AG04450 (cell line): Measurements from ENCODE around the gene ERFL. TPM values are rescaled to one million over a fixed set of nuclear protein-coding genes. Genes with fewer than 3 reads are reported as not detected.

Experiments
- CTCF ChIA-PET: fragments of 300-600, 350-600 bp; formaldehyde crosslinking; extraction: SDS; loops from one replicate; lab custom pipeline; 2022; ENCODE audit warnings: antibody characterized with exemption, inconsistent platforms; lab: Charles Lee
- POLR2A ChIA-PET: fragments of 350-600 bp; formaldehyde crosslinking; extraction: SDS; loops from one replicate; lab custom pipeline; 2021; ENCODE audit warnings: antibody characterized with exemption, inconsistent platforms; lab: Yijun Ruan, JAX
- DNase-seq: peaks from one replicate; pipeline ENCODE4 v3.0.0-alpha.2; 2011; ENCODE audit warnings: low read depth, low spot score
- H3K27ac ChIP-seq: one replicate; pipeline ENCODE4 v1.5.1; 2012; ENCODE audit warnings: low read depth, low read length, control low read depth
- H3K27me3 ChIP-seq: one replicate; pipeline ENCODE4 v1.6.0; 2012; ENCODE audit warnings: low read length; ENCODE audit not compliant: control insufficient read depth, insufficient read depth
- H3K4me3 ChIP-seq: 2 replicates; pipeline ENCODE4 v1.5.1; 2011; ENCODE audit warnings: mild to moderate bottlenecking, low read depth, low read length, control low read depth
- H3K9me3 ChIP-seq: 2 replicates; pipeline ENCODE4 v1.5.1; 2012; ENCODE audit warnings: low read length; ENCODE audit not compliant: control insufficient read depth, insufficient read depth
- CTCF ChIP-seq: IDR thresholded peaks from 2 replicates; pipeline ENCODE4 v1.5.1; 2011; ENCODE audit warnings: low read depth, low read length, control low read depth, inconsistent platforms
- polyA plus RNA-seq: library from polyadenylated mRNA; depleted of rRNA; stranded (reverse); fragments of >200 nt; gene quantifications from 2 replicates; pipeline ENCODE4 v1.2.3, GENCODE V29; 2011

The ERFL gene
- polyA plus RNA-seq, 1 experiment: not detected

DNA sequence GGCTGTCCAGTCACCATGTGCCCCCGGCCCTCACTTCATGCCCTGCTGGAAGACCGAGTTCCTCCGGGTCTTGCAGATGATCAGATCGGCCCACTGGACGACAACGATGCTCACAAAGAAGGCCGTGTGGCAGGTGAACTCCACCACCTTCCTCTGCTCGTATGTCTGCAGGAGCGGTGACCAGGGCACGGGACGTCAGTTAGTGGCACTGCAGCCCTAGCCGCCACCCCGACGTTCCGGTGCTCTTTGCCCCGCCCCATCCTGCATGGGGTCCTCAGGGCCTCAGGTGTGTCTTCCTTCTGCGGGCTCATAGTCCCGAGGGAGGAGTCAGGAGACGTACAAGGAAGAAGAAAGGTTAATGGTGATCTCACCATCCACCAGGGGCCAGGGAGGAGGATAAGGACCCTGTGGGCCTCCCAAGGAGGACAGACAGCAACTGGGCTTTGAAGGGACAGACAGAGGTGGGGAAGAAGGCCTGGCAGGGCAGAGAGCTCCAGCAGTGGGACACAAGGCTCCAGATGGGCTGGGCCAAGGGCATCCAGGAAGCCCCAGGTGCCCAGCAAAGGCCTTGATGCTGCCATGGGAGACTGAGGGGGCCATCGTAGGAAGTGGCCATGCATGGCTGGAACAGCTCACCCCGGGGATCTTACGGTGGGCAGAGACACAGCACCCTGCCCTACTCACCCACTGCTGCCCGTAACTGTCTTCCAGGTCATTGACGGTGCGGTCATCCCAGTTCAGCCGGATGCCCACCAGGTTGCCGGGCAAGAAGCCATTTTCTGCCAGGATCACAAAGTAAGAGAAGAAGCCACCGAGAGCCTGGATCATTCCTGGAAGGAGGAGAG lies 40.7 kb upstream of the ERFL start:
- DNase-seq: no peak
- no peak overlapping the region for H3K4me3 ChIP-seq
- ChIA-PET CTCF (no interaction called here), POLR2A (no interaction called here)
- peaks cover 16% of the 10 kb centered on the region for H3K27me3 ChIP-seq
- TF ChIP-seq CTCF: no peak
- H3K27ac ChIP-seq: no peak overlapping the region
- no peaks in the 10 kb centered on the region; the same call in 1 of the 2 replicates for H3K9me3 ChIP-seq

GRCh38 chr19:41967054-41967783 lies 39.0 kb upstream of the ERFL start:
- TF ChIP-seq CTCF: no peak
- CTCF ChIA-PET: no interaction called here
- Histone ChIP-seq H3K27ac (no peak overlapping the region), H3K9me3 (no peaks in the 10 kb centered on the region; the same call in 1 of the 2 replicates), H3K27me3 (peaks cover 13% of the 10 kb centered on the region), H3K4me3 (no peak overlapping the region)
- DNase-seq: no peak
- POLR2A ChIA-PET: no interaction called here

DNA sequence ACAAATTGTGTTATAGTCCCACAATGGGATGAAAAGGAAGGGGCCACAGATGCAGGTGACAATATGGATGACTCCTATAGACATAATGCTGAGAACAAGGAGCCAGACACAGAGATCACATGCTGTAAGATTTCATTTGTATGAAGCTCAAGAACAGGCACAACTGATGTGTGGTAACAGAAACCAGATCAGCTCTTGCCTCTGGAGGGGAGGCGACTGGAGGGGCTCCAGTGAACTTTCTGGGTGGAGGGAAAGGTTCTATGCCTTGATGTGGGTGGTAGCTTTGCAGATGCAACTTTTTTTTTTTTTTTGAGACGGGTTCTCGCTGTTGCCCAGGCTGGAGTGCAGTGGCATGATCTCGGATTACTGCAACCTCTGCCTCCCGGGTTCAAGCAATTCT lies 36.9 kb upstream of the ERFL start:
- POLR2A ChIA-PET: no interaction called here
- CTCF ChIA-PET: interaction anchor here (1.2 kb wide), 1 partner anchor 70 kb away, joined by 3 read pairs; no protein-coding TSS in a partner anchor
- no peak for TF ChIP-seq CTCF
- H3K27ac ChIP-seq: no peak overlapping the region
- DNase-seq: no peak
- H3K9me3 ChIP-seq: no peaks in the 10 kb centered on the region; the same call in 1 of the 2 replicates
- H3K27me3 ChIP-seq: peaks cover 13% of the 10 kb centered on the region
- H3K4me3 ChIP-seq: no peak overlapping the region

DNA sequence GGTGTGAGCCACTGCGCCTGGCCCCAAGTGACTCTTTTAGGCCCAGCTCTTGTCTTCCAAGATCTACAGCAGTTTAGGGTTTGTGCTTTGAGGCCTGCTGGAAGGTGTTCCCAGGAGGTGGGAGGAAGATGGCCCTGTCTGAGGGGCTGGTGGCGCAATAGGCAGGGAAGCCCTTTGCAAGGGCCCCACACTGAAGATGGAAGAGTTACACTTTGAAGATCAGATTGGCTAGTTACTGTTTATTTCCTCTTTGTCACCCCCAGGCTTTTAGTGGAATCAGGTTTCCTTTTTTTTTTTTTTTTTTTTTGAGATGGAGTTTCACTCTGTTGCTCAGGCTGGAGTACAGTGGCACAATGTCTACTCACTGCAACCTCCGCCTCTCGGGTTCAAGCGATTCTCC lies 32.7 kb upstream of the ERFL start:
- ChIA-PET CTCF (interaction anchor here (0.7 to 1.1 kb wide), 3 partner anchors 74 to 102 kb away, joined by 3 to 6 read pairs (median 3); no protein-coding TSS in a partner anchor), POLR2A (interaction anchor here (0.8 kb wide), 1 partner anchor 9 kb away, joined by 7 read pairs; no protein-coding TSS in a partner anchor)
- no peak overlapping the region for H3K4me3 ChIP-seq

More for the DNA sequence above, 32.7 kb upstream of the ERFL start:
- no peak overlapping the region for H3K27ac ChIP-seq
- DNase-seq: no peak
- no peaks in the 10 kb centered on the region; the same call in 1 of the 2 replicates for H3K9me3 ChIP-seq
- H3K27me3 ChIP-seq: no peaks in the 10 kb centered on the region
- no peak for TF ChIP-seq CTCF
